H9 (cell line): Measurements from ENCODE around the gene ITGB7. TPM values are rescaled to one million over a fixed set of nuclear protein-coding genes. Genes with fewer than 3 reads are reported as not detected.
A peak's percentile ranks its signal among the peaks of the same experiment; 100 is the strongest.

ENCODE experiments used
- DNase-seq: peaks from one replicate; pipeline ENCODE4 v3.0.0-alpha.2; 2017
- H2AFZ ChIP-seq: one replicate; pipeline ENCODE4 v1.6.1; 2013; ENCODE audit warnings: mild to moderate bottlenecking, low read length, control low read depth, moderate library complexity
- H2AK5ac ChIP-seq: 2 replicates; pipeline ENCODE4 v1.6.1; 2013; ENCODE audit warnings: low read length, control low read depth, mixed read lengths; ENCODE audit not compliant: insufficient read length
- H2BK120ac ChIP-seq: one replicate; pipeline ENCODE4 v1.6.1; 2013; ENCODE audit warnings: low read depth, mild to moderate bottlenecking, low read length, control low read depth, inconsistent platforms; ENCODE audit not compliant: poor library complexity, severe bottlenecking
- H2BK12ac ChIP-seq: 2 replicates; pipeline ENCODE4 v1.6.1; 2013; ENCODE audit warnings: low read length, control low read depth, mixed read lengths, low read depth; ENCODE audit not compliant: insufficient read length
- H2BK15ac ChIP-seq: 2 replicates; pipeline ENCODE4 v1.6.1; 2013; ENCODE audit warnings: low read depth, low read length, control low read depth
- H2BK20ac ChIP-seq: one replicate; pipeline ENCODE4 v1.6.1; 2013; ENCODE audit warnings: low read depth, mild to moderate bottlenecking, low read length, control low read depth, inconsistent platforms; ENCODE audit not compliant: poor library complexity, severe bottlenecking
- H2BK5ac ChIP-seq: 2 replicates; pipeline ENCODE4 v1.6.1; 2013; ENCODE audit warnings: low read length, control low read depth, mixed read lengths; ENCODE audit not compliant: insufficient read length
- H3K14ac ChIP-seq: 2 replicates; pipeline ENCODE4 v1.6.1; 2013; ENCODE audit warnings: low read length, control low read depth; ENCODE audit not compliant: insufficient read depth
- H3K18ac ChIP-seq: 2 replicates; pipeline ENCODE4 v1.6.1; 2013; ENCODE audit warnings: low read depth, mild to moderate bottlenecking, mixed read lengths, low read length, control low read depth; ENCODE audit not compliant: insufficient read length
- H3K23ac ChIP-seq: 2 replicates; pipeline ENCODE4 v1.6.1; 2013; ENCODE audit warnings: low read length, control low read depth, mixed read lengths, low read depth; ENCODE audit not compliant: insufficient read length
- H3K23me2 ChIP-seq: 2 replicates; pipeline ENCODE4 v1.6.1; 2013; ENCODE audit warnings: low read depth, mild to moderate bottlenecking, mixed read lengths, low read length, control low read depth; ENCODE audit not compliant: insufficient read length, poor library complexity, severe bottlenecking
- H3K27ac ChIP-seq: 2 replicates; pipeline ENCODE4 v1.5.1; 2013; ENCODE audit warnings: low read length, control low read depth, mixed read lengths, low read depth; ENCODE audit not compliant: insufficient read length
- H3K27me3 ChIP-seq: 2 replicates; pipeline ENCODE4 v1.6.1; 2013; ENCODE audit warnings: low read length, control low read depth, inconsistent platforms; ENCODE audit not compliant: insufficient read depth
- H3K4ac ChIP-seq: 2 replicates; pipeline ENCODE4 v1.6.1; 2013; ENCODE audit warnings: low read depth, mild to moderate bottlenecking, control low read depth, inconsistent platforms, low read length, moderate library complexity
- H3K4me1 ChIP-seq: 2 replicates; pipeline ENCODE4 v1.6.1; 2013; ENCODE audit warnings: low read length, control low read depth, inconsistent platforms; ENCODE audit not compliant: insufficient read depth
- H3K4me2 ChIP-seq: 2 replicates; pipeline ENCODE4 v1.6.1; 2013; ENCODE audit warnings: low read length, control low read depth, mixed read lengths; ENCODE audit not compliant: insufficient read length, insufficient read depth
- H3K56ac ChIP-seq: 2 replicates; pipeline ENCODE4 v1.6.1; 2013; ENCODE audit warnings: low read depth, mild to moderate bottlenecking, mixed read lengths, low read length, control low read depth; ENCODE audit not compliant: insufficient read length
- H3K79me1 ChIP-seq: 2 replicates; pipeline ENCODE4 v1.6.1; 2013; ENCODE audit warnings: low read depth, mild to moderate bottlenecking, moderate library complexity, low read length, control low read depth, inconsistent platforms; ENCODE audit not compliant: insufficient read depth, poor library complexity, severe bottlenecking
- H3K79me2 ChIP-seq: 2 replicates; pipeline ENCODE4 v1.6.1; 2013; ENCODE audit warnings: low read length, control low read depth, inconsistent platforms; ENCODE audit not compliant: insufficient read depth
- H3K9ac ChIP-seq: 2 replicates; pipeline ENCODE4 v1.6.1; 2013; ENCODE audit warnings: low read length, control low read depth, mixed read lengths; ENCODE audit not compliant: insufficient read length; ENCODE audit errors: extremely low read depth
- H3K9me3 ChIP-seq: one replicate; pipeline ENCODE4 v1.6.1; 2013; ENCODE audit warnings: low read depth, low read length, inconsistent platforms; ENCODE audit not compliant: control insufficient read depth
- H3T11ph ChIP-seq: one replicate; pipeline ENCODE4 v1.6.1; 2013; ENCODE audit warnings: mild to moderate bottlenecking, low read length, control low read depth, inconsistent platforms
- H4K20me1 ChIP-seq: one replicate; pipeline ENCODE4 v1.6.1; 2013; ENCODE audit not compliant: control insufficient read depth, insufficient read length, insufficient read depth
- H4K5ac ChIP-seq: 2 replicates; pipeline ENCODE4 v1.6.1; 2013; ENCODE audit warnings: low read depth, mild to moderate bottlenecking, mixed read lengths, low read length, control low read depth; ENCODE audit not compliant: insufficient read length
- H4K8ac ChIP-seq: replicated peaks from 2 replicates; pipeline ENCODE4 v1.6.1; 2013; ENCODE audit warnings: low read length, control low read depth, mixed read lengths, low read depth; ENCODE audit not compliant: insufficient read length
- H4K91ac ChIP-seq: 2 replicates; pipeline ENCODE4 v1.6.1; 2013; ENCODE audit warnings: low read depth, mild to moderate bottlenecking, moderate library complexity, mixed read lengths, low read length, control low read depth; ENCODE audit not compliant: insufficient read length
- H3K27ac Mint-ChIP-seq, 3 experiments: 2 replicates in 2 of 3; 3 replicates in 1 of 3; pipeline ENCODE4 v1.8.0; 2020 to 2021; ENCODE audit warnings: mixed read lengths in 3 of 3, mild to moderate bottlenecking in 1 of 3, moderate library complexity in 1 of 3
- H3K27me3 Mint-ChIP-seq: 2 replicates; pipeline ENCODE4 v1.8.0; 2021; ENCODE audit warnings: low read depth, mild to moderate bottlenecking, moderate library complexity, mixed read lengths
- H3K36me3 Mint-ChIP-seq, 3 experiments: 2 replicates in 2 of 3; 3 replicates in 1 of 3; pipeline ENCODE4 v1.8.0; 2020 to 2021; ENCODE audit warnings: low read depth in 3 of 3, mixed read lengths in 3 of 3; ENCODE audit not compliant: insufficient read depth in 1 of 3
- H3K4me1 Mint-ChIP-seq, 2 experiments: 2 replicates each; pipeline ENCODE4 v1.8.0; 2020; ENCODE audit warnings: mixed read lengths in 2 of 2
- H3K4me3 Mint-ChIP-seq, 2 experiments: 2 replicates in 1 of 2; 3 replicates in 1 of 2; pipeline ENCODE4 v1.8.0; 2020 to 2021; ENCODE audit warnings: mild to moderate bottlenecking in 2 of 2, mixed read lengths in 2 of 2, moderate library complexity in 1 of 2
- H3K9me3 Mint-ChIP-seq, 2 experiments: 2 replicates in 1 of 2; 3 replicates in 1 of 2; pipeline ENCODE4 v1.8.0; 2020; ENCODE audit warnings: mild to moderate bottlenecking in 2 of 2, mixed read lengths in 2 of 2, moderate library complexity in 1 of 2
- WGBS: extraction: QIAGEN DNeasy Blood & Tissue Kit; methylation state at CpG from one replicate; pipeline ENCODE4 v1.1.7; 2013; ENCODE audit warnings: missing lambda C conversion rate, low lambda C conversion rate, mixed read lengths; ENCODE audit not compliant: insufficient read length; ENCODE audit errors: extremely low coverage; 5-methylcytosine and 5-hydroxymethylcytosine counted together
- total RNA-seq: library from RNA; stranded (reverse); gene quantifications from 2 replicates; pipeline ENCODE4 v1.2.1, GENCODE V29; 2021
- TF ChIP-seq, protein P1 (sequence below): fragments of 200-600 bp; sonication (generic); conservative IDR thresholded peaks from 3 replicates; pipeline ENCODE4 v1.8.0; 2021; ENCODE audit warnings: antibody characterized with exemption, mild to moderate bottlenecking

The ITGB7 gene
- total RNA-seq, 1 experiment from 2014 or later = 0.39 TPM

DNA sequence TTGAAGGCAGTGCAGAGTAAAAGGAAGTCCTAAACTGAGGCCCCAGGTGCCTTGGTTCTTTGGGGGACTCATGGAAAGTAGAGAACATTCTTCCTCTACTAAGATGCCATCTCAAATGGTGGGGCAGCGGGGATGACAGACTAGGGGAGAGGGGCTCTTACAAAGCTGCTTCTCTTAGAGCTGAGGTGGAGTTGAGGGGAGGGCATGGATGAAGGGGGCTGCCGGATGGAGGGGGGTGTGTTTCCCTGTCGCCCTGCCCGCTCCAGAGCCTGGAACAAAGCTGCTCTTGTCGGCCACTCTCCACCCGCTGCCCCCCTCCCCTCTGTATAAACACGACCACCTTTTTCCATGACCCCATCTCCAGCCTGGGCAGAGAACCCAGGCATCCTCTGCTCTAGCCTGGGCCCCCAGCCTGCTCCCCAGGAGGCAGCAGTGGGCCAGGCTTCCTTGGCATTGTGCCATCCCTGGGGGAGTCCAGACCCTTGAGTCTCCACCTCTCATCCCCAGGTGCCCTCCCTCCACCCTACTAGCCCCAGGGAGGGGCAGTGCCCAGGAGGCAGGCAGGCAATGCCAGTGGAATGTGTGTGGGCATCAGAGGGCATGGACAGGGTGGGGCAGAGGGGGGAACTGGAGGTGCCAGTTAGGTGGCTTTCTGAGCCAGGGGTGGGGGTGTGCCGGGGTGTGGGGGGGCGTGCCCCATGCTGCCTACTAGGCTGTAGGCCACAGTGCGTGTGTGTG lies 23.2 kb upstream of the ITGB7 start:
- no peak overlapping the region for H2BK20ac ChIP-seq
- no peaks in the 10 kb centered on the region; the same call in 1 of the 2 replicates for H3K27me3 ChIP-seq
- H3K27ac Mint-ChIP-seq = peak overlapping the region in 2 of 3 experiments; percentile 10 to 20; a peak in 2 of 7 replicates
- H3K4me2 ChIP-seq = peak overlapping the region; percentile 94
- no peak overlapping the region for H2AK5ac ChIP-seq
- H4K5ac ChIP-seq = no peak overlapping the region
- peaks cover 16% of the 10 kb centered on the region for H3K23me2 ChIP-seq
- H3K9me3 Mint-ChIP-seq = no peaks in the 10 kb centered on the region
- H4K8ac ChIP-seq = no peak overlapping the region
- H3K27ac ChIP-seq = no peak overlapping the region
- H4K91ac ChIP-seq = no peak overlapping the region
- H3K4me1 ChIP-seq = peaks cover 23% of the 10 kb centered on the region; the same call in 1 of the 2 replicates
- no peak overlapping the region for H2BK5ac ChIP-seq
- no peaks in the 10 kb centered on the region for H3K79me2 ChIP-seq
- H3K9ac ChIP-seq = no peak overlapping the region
- peak overlapping the region; percentile 12 to 70; a peak in 3 of 5 replicates for H3K4me3 Mint-ChIP-seq
- no peak overlapping the region for H2BK12ac ChIP-seq
- peak; percentile 23 for DNase-seq
- H3K56ac ChIP-seq = no peak overlapping the region
- H3K4me1 Mint-ChIP-seq = peaks cover 75 to 80% of the 10 kb centered on the region in 2 experiments
- H3K79me1 ChIP-seq = no peaks in the 10 kb centered on the region
- peaks cover 12% of the 10 kb centered on the region for H3K27me3 Mint-ChIP-seq
- no peaks in the 10 kb centered on the region for H3K9me3 ChIP-seq
- no peak overlapping the region for H2BK15ac ChIP-seq
- WGBS = no CpG with 5 or more reads among the region's 10 CpGs
- no peak overlapping the region for H3K4ac ChIP-seq
- H3T11ph ChIP-seq = no peak overlapping the region
- H3K36me3 Mint-ChIP-seq = peaks cover 6 to 17% (median 12%) of the 10 kb centered on the region in 3 experiments; a peak in 6 of 7 replicates
- H3K14ac ChIP-seq = no peak overlapping the region
- H3K23ac ChIP-seq = no peak overlapping the region
- H2BK120ac ChIP-seq = no peak overlapping the region
- TF ChIP-seq, protein P1, sequence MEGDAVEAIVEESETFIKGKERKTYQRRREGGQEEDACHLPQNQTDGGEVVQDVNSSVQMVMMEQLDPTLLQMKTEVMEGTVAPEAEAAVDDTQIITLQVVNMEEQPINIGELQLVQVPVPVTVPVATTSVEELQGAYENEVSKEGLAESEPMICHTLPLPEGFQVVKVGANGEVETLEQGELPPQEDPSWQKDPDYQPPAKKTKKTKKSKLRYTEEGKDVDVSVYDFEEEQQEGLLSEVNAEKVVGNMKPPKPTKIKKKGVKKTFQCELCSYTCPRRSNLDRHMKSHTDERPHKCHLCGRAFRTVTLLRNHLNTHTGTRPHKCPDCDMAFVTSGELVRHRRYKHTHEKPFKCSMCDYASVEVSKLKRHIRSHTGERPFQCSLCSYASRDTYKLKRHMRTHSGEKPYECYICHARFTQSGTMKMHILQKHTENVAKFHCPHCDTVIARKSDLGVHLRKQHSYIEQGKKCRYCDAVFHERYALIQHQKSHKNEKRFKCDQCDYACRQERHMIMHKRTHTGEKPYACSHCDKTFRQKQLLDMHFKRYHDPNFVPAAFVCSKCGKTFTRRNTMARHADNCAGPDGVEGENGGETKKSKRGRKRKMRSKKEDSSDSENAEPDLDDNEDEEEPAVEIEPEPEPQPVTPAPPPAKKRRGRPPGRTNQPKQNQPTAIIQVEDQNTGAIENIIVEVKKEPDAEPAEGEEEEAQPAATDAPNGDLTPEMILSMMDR = no peak
- H3K18ac ChIP-seq = no peak overlapping the region
- H2AFZ ChIP-seq = no peak overlapping the region
- H4K20me1 ChIP-seq = no peaks in the 10 kb centered on the region
